Measurements from ENCODE around the gene C2orf81.

DNA sequence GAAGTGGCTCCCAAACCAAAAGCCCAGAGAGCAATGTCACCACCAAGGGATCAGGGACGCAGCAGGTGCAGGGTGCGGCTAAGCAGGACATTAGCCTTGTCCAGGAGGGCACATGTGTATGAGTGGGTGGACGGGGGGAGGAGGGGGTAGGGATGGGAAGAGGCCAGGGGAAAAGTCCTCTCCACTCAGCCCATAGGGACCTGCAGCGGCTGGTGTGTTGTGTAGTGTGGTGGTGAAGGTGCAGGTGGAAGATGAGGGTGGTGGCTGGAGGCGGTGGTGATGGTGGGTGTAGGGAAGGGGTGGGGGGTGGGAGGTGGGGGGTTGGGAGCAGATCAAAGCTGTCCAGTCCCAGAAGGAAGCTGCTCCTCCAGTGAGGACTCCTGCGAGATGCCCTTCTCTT, 3.7 kb downstream of the C2orf81 start:
- TF ChIP-seq POLR2A (IDR thresholded peaks at IDR 0.05) (no peak), POLR2AphosphoS5 (IDR thresholded peaks at IDR 0.05) (no peak)
- TF ChIP-seq, protein P1, sequence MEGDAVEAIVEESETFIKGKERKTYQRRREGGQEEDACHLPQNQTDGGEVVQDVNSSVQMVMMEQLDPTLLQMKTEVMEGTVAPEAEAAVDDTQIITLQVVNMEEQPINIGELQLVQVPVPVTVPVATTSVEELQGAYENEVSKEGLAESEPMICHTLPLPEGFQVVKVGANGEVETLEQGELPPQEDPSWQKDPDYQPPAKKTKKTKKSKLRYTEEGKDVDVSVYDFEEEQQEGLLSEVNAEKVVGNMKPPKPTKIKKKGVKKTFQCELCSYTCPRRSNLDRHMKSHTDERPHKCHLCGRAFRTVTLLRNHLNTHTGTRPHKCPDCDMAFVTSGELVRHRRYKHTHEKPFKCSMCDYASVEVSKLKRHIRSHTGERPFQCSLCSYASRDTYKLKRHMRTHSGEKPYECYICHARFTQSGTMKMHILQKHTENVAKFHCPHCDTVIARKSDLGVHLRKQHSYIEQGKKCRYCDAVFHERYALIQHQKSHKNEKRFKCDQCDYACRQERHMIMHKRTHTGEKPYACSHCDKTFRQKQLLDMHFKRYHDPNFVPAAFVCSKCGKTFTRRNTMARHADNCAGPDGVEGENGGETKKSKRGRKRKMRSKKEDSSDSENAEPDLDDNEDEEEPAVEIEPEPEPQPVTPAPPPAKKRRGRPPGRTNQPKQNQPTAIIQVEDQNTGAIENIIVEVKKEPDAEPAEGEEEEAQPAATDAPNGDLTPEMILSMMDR (IDR thresholded peaks at IDR 0.05): no peak

All from prostate gland (tissue), 2 donors.